IPS-NIHi11 (cell line): ENCODE data around the gene TNFRSF9.

ENCODE experiments used
- DNase-seq: peaks from one replicate; pipeline ENCODE4 v3.0.0; 2012; ENCODE audit warnings: mixed read lengths, low spot score

TNFRSF9 gene

GRCh38 chr1:7873801-7874795 lies 66.5 kb downstream of the TNFRSF9 start:
- no peak for DNase-seq

GRCh38 chr1:7871136-7871535 lies 69.5 kb downstream of the TNFRSF9 start:
- DNase-seq, result no peak

GRCh38 chr1:7869136-7869920 lies 71.3 kb downstream of the TNFRSF9 start:
- no peak for DNase-seq

GRCh38 chr1:7868070-7868780 lies 72.4 kb downstream of the TNFRSF9 start:
- no peak for DNase-seq

GRCh38 chr1:7865978-7866377 lies 74.7 kb downstream of the TNFRSF9 start:
- no peak for DNase-seq
